Endothelial cell of umbilical vein (primary cell): Measurements from ENCODE around the gene PF4V1. TPM values are rescaled to one million over a fixed set of nuclear protein-coding genes. Genes with fewer than 3 reads are reported as not detected.

Experiments used
- BruUV-seq: library from RNA; stranded (reverse); fragments of 400-500 nt; replicated peaks from 2 replicates; lab custom pipeline; 2021; lab: Mats Ljungman, UMichigan
- CTCF ChIA-PET: fragments of 300-600, 350-600 bp; sonication (Branson Sonifier 250); formaldehyde crosslinking; loops from one replicate; lab custom pipeline; 2021; ENCODE audit warnings: antibody characterized with exemption, inconsistent platforms; lab: Charles Lee
- POLR2A ChIA-PET: fragments of 300-600, 350-600 bp; sonication (Branson Sonifier 250); formaldehyde crosslinking; loops from one replicate; lab custom pipeline; 2021; ENCODE audit warnings: antibody characterized with exemption, inconsistent platforms; lab: Charles Lee
- DNase-seq: peaks from one replicate; pipeline ENCODE4 v3.0.0-alpha.2; 2011; ENCODE audit warnings: low read depth, low spot score
- FAIRE-seq: peaks from 2 replicates; lab custom pipeline; 2011; peaks lifted over from hg19 to GRCh38; lab: Jason Lieb, UNC
- H2AFZ ChIP-seq: 2 replicates; pipeline ENCODE4 v1.6.0; 2012; ENCODE audit warnings: low read depth, low read length, control low read depth, inconsistent platforms
- H3K27ac ChIP-seq: 2 replicates; pipeline ENCODE4 v1.5.1; 2011; ENCODE audit warnings: low read depth, mild to moderate bottlenecking, control low read depth, low read length, moderate library complexity; ENCODE audit not compliant: insufficient read depth
- H3K27me3 ChIP-seq, 2 experiments: 2 replicates each; pipeline versions ENCODE4 v1.6.0 to v1.6.1; 2011; ENCODE audit warnings: low read length in 2 of 2, mixed read lengths in 1 of 2; ENCODE audit not compliant: control insufficient read depth in 2 of 2, insufficient read depth in 2 of 2
- H3K36me3 ChIP-seq, 2 experiments: 2 replicates in 1 of 2; 3 replicates in 1 of 2; pipeline ENCODE4 v1.5.1; 2011; ENCODE audit warnings: low read length in 2 of 2, mild to moderate bottlenecking in 1 of 2, moderate library complexity in 1 of 2; ENCODE audit not compliant: control insufficient read depth in 2 of 2, insufficient read depth in 2 of 2; ENCODE audit errors: extremely low read depth in 1 of 2
- H3K4me1 ChIP-seq: 3 replicates; pipeline ENCODE4 v1.5.1; 2011; ENCODE audit warnings: mild to moderate bottlenecking, low read length; ENCODE audit not compliant: control insufficient read depth, insufficient read depth; ENCODE audit errors: extremely low read depth
- H3K4me2 ChIP-seq: 2 replicates; pipeline ENCODE4 v1.6.1; 2011; ENCODE audit warnings: low read length, control low read depth, mixed read lengths; ENCODE audit not compliant: insufficient read depth
- H3K4me3 ChIP-seq, 3 experiments: fragments of 200-600 bp in 1 of 3; sonication (generic), shearing (Covaris generic) in 1 of 3; replicated peaks in 1 of 3; 2 replicates each; pipeline ENCODE4 v1.5.1; 2011 to 2016; ENCODE audit warnings: control low read depth in 3 of 3, low read length in 3 of 3, mild to moderate bottlenecking in 2 of 3, inconsistent platforms in 1 of 3, low read depth in 1 of 3, moderate library complexity in 1 of 3; ENCODE audit not compliant: insufficient read depth in 1 of 3
- H3K79me2 ChIP-seq: 2 replicates; pipeline ENCODE4 v1.6.0; 2012; ENCODE audit warnings: low read length, inconsistent platforms; ENCODE audit not compliant: control insufficient read depth, insufficient read depth
- H3K9ac ChIP-seq: replicated peaks from 2 replicates; pipeline ENCODE3; 2011; ENCODE audit warnings: low read length, control low read depth; ENCODE audit not compliant: insufficient read depth; ENCODE audit errors: extremely low read depth
- H3K9me1 ChIP-seq: replicated peaks from 3 replicates; pipeline ENCODE4 v1.6.0; 2011; ENCODE audit warnings: mild to moderate bottlenecking, low read length; ENCODE audit not compliant: control insufficient read depth, insufficient read depth; ENCODE audit errors: extremely low read depth
- H3K9me3 ChIP-seq: replicated peaks from 2 replicates; pipeline ENCODE4 v1.5.1; 2012; ENCODE audit warnings: low read length, inconsistent platforms; ENCODE audit not compliant: control insufficient read depth, insufficient read depth
- H4K20me1 ChIP-seq: replicated peaks from 2 replicates; pipeline ENCODE3; 2011; ENCODE audit warnings: mild to moderate bottlenecking, low read length; ENCODE audit not compliant: control insufficient read depth, insufficient read depth; ENCODE audit errors: extremely low read depth
- CTCF ChIP-seq, 2 donors: IDR thresholded peaks; 1 replicate in 1 of 2; 2 replicates in 1 of 2; pipeline ENCODE4 v1.5.1; 2011; ENCODE audit warnings: low read length in 2 of 2, mild to moderate bottlenecking in 2 of 2, moderate library complexity in 2 of 2, control low read depth in 1 of 2, inconsistent platforms in 1 of 2, low read depth in 1 of 2; ENCODE audit not compliant: insufficient read depth in 1 of 2; ENCODE audit errors: extremely low read depth in 1 of 2
- EZH2 ChIP-seq: IDR thresholded peaks from 2 replicates; pipeline ENCODE4 v1.6.1; 2012; ENCODE audit warnings: borderline replicate concordance, low read depth, mild to moderate bottlenecking, moderate library complexity, low read length, inconsistent platforms; ENCODE audit not compliant: severe bottlenecking
- FOS ChIP-seq: IDR thresholded peaks from 2 replicates; pipeline ENCODE4 v1.6.1; 2011; ENCODE audit warnings: mild to moderate bottlenecking, low read length, moderate library complexity, borderline replicate concordance; ENCODE audit not compliant: insufficient read depth
- GATA2 ChIP-seq: IDR thresholded peaks from 2 replicates; pipeline ENCODE4 v1.7.0; 2011; ENCODE audit warnings: low read depth, mild to moderate bottlenecking, moderate library complexity, mixed read lengths, low read length; ENCODE audit not compliant: insufficient read length, insufficient read depth
- JUN ChIP-seq: IDR thresholded peaks from 2 replicates; pipeline ENCODE4 v1.6.1; 2011; ENCODE audit warnings: borderline replicate concordance, low read depth; ENCODE audit not compliant: insufficient read length, insufficient read depth
- MYC ChIP-seq: IDR thresholded peaks from one replicate; pipeline ENCODE4 v1.6.1; 2011; ENCODE audit warnings: mild to moderate bottlenecking, low read depth, low read length
- POLR2A ChIP-seq: IDR thresholded peaks from 2 replicates; pipeline ENCODE4 v1.6.1; 2012; ENCODE audit warnings: low read depth, mild to moderate bottlenecking, control low read depth, low read length
- POLR2AphosphoS5 ChIP-seq: IDR thresholded peaks from 2 replicates; pipeline ENCODE4 v1.6.1; 2012; ENCODE audit warnings: low read depth, mild to moderate bottlenecking, control low read depth, low read length, moderate library complexity; ENCODE audit not compliant: insufficient read depth
- dilution Hi-C: fragments of 300-500 bp; cut with MboI; formaldehyde crosslinking; loops from one replicate; pipeline ENCODE4 v1.15.0; 2019; ENCODE audit warnings: low sequenced_read_pairs; ENCODE audit not compliant: extremely low pct_ligation_motif_present
- intact Hi-C: fragments of 100-400 bp; cut with micrococcal nuclease; formaldehyde crosslinking; loops from one replicate; pipeline ENCODE4 v1.10.0; 2022
- polyA plus RNA-seq, 4 experiments: library from polyadenylated mRNA; depleted of rRNA in 3 of 4; stranded (reverse) in 3 of 4; unstranded in 1 of 4; fragments of >200 nt; gene quantifications; 2 replicates each; pipeline versions ENCODE4 v1.2.1 to v1.2.3, GENCODE V29; 2011 to 2012; ENCODE audit warnings: missing spikeins in 1 of 4
- total RNA-seq: library from RNA; stranded (reverse); gene quantifications from 2 replicates; pipeline ENCODE4 v1.2.3, GENCODE V29; 2021
- TF ChIP-seq, protein P1 (sequence below): IDR thresholded peaks from 2 replicates; pipeline ENCODE4 v1.6.1; 2011; ENCODE audit not compliant: insufficient read depth, insufficient read length

PF4V1 gene
- total and polyA plus RNA-seq, 2 donors (not counting 3 experiments of a cell fraction or from before 2014, with no cell fraction given), result not detected

GRCh38 chr4:73902817-73903547 is 49.9 kb downstream of the PF4V1 start:
- intact Hi-C loops (no loop called here), dilution Hi-C loops (no loop called here)
- Histone ChIP-seq H3K9ac (no peak overlapping the region), H3K9me3 (no peaks in the 10 kb centered on the region), H3K4me3 (no peak overlapping the region), H3K9me1 (no peaks in the 10 kb centered on the region), H3K4me2 (no peak overlapping the region), H3K36me3 (no peaks in the 10 kb centered on the region), H3K4me1 (no peaks in the 10 kb centered on the region), H3K27ac (no peak overlapping the region), H4K20me1 (no peaks in the 10 kb centered on the region), H2AFZ (no peak overlapping the region), H3K27me3 (no peaks in the 10 kb centered on the region), H3K79me2 (no peaks in the 10 kb centered on the region)
- TF ChIP-seq POLR2AphosphoS5, result no peak
- no peak for TF ChIP-seq CTCF (IDR thresholded peaks at IDR 0.05; ENCODE audit: extremely low read depth in 1 of 2, insufficient read depth in 1 of 2, low read depth in 1 of 2, low read length in 2 of 2)
- no peak for TF ChIP-seq FOS
- no peak for TF ChIP-seq JUN
- TF ChIP-seq EZH2, result no peak
- TF ChIP-seq, protein P1, sequence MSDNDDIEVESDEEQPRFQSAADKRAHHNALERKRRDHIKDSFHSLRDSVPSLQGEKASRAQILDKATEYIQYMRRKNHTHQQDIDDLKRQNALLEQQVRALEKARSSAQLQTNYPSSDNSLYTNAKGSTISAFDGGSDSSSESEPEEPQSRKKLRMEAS, result no peak
- TF ChIP-seq POLR2A, result no peak
- TF ChIP-seq GATA2, result no peak
- TF ChIP-seq MYC, result no peak
- ChIA-PET CTCF (no interaction called here), POLR2A (no interaction called here)
- FAIRE-seq, result no peak
- no peak for DNase-seq
- BruUV-seq, result no TSS peak

Other genes with a start within 250 kb of the PF4V1 start
- gene RASSF6, start 232.9 kb upstream of the PF4V1 start, total RNA-seq, result not detected in 2 replicates
- not detected in 2 replicates for gene RASSF6, start 232.9 kb upstream of the PF4V1 start, polyA plus RNA-seq
- 5.2 and 12.6 TPM in 2 replicates for gene CXCL8, start 112.7 kb upstream of the PF4V1 start, total RNA-seq
- gene CXCL8, start 112.7 kb upstream of the PF4V1 start, polyA plus RNA-seq, result 3.4 and 6.4 TPM in 2 replicates
- 0.25 and 1.2 TPM in 2 replicates for gene CXCL6, start 16.6 kb upstream of the PF4V1 start, total RNA-seq
- gene CXCL6, start 16.6 kb upstream of the PF4V1 start, polyA plus RNA-seq, result 0.78 and 0.81 TPM in 2 replicates
- 9.0 and 20.0 TPM in 2 replicates for gene CXCL1, start 16.1 kb downstream of the PF4V1 start, total RNA-seq
- 26.7 and 36.0 TPM in 2 replicates for gene CXCL1, start 16.1 kb downstream of the PF4V1 start, polyA plus RNA-seq
- gene PF4, start 128.7 kb downstream of the PF4V1 start, total RNA-seq, result not detected in 2 replicates
- not detected in 2 replicates for gene PF4, start 128.7 kb downstream of the PF4V1 start, polyA plus RNA-seq
- not detected in 2 replicates for gene PPBP, start 134.9 kb downstream of the PF4V1 start, total RNA-seq
- gene PPBP, start 134.9 kb downstream of the PF4V1 start, polyA plus RNA-seq, result not detected in 2 replicates
- 0.21 and 0.33 TPM in 2 replicates for gene CXCL5, start 145.4 kb downstream of the PF4V1 start, total RNA-seq
- 0.25 and 0.40 TPM in 2 replicates for gene CXCL5, start 145.4 kb downstream of the PF4V1 start, polyA plus RNA-seq
- gene CXCL3, start 185.4 kb downstream of the PF4V1 start, total RNA-seq, result 1.3 and 1.4 TPM in 2 replicates
- gene CXCL3, start 185.4 kb downstream of the PF4V1 start, polyA plus RNA-seq, result 1.1 TPM in 2 replicates
- 6.2 and 8.6 TPM in 2 replicates for gene CXCL2, start 245.9 kb downstream of the PF4V1 start, total RNA-seq
- 15.1 and 15.9 TPM in 2 replicates for gene CXCL2, start 245.9 kb downstream of the PF4V1 start, polyA plus RNA-seq